ENCODE data around the gene CTAG1B.

DNA sequence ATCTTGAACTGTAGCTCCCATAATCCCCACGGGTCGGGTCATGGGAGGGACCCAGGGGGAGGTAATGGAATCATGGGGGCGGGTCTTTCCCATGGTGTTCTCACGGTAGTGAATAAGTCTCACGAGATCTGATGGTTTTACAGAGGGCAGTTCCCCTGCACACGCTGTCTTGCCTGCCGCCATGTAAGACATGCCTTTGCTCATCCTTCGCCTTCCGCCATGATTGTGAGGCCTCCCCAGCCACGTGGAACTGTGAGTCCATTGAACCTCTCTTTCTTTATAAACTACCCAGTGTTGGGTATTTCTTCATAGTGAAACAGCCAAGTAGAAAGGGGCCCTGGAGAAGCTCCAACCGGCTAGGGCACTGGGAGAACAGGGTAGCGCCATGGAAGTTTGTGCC lies 21.9 kb downstream of the CTAG1B start:
- TF ChIP-seq POLR2AphosphoS5 (IDR thresholded peaks at IDR 0.05) (no peak), POLR2A (IDR thresholded peaks at IDR 0.05) (no peak)
